Measurements from ENCODE around the gene PIN1. TPM values are rescaled to one million over a fixed set of nuclear protein-coding genes. Genes with fewer than 3 reads are reported as not detected.

Gene PIN1
- total and polyA plus RNA-seq, 2 of the 13 experiments (the other 11 are each of a cell fraction or from before 2014, with no cell fraction given), result 31.9 to 72.0 TPM

DNA sequence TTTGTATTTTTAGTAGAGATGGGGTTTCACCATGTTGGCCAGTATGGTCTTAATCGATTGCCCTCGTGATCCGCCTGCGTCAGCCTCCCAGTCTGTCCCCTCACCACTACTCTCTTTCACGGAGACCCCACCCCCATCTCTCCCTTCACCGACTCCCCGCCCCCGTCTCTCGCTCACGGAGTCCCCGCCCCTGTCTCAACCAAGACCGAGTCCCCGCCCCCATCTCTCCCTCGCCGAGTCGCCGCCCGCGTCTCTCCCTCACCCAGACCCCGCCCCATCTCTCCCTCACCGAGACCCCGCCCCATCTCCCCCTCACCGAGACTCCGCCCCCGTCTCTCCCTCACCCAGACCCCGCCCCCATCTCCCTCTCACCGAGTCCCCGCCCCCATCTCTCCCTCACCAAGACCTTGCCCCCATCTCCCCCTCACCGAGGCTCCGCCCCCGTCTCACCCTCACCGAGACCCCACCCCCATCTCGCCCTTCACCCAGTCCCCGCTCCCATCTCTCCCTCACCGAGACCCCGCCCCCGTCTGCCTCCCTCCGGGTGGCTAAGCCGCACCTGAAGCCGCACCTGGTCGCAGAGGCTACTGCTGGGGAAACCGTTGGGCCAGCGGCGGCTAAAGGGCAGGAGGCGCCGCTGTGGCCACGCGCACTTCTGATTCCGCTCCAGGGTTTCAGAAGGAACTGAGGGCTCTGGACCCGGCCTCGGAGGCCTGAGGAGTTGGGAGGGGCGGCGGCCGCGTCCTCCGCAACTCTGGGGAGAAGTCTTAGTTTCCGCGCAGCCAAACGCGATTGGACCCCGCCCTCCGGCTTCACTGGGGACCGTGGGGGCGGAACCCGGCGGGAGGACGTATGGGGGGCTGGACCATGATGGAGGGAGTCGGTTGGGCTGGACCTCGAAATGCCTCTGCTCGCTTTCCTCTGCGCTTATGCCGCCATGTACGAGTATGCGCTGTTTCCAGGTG lies 49.5 kb upstream of the PIN1 start (continued):
- TF ChIP-seq, protein P1, sequence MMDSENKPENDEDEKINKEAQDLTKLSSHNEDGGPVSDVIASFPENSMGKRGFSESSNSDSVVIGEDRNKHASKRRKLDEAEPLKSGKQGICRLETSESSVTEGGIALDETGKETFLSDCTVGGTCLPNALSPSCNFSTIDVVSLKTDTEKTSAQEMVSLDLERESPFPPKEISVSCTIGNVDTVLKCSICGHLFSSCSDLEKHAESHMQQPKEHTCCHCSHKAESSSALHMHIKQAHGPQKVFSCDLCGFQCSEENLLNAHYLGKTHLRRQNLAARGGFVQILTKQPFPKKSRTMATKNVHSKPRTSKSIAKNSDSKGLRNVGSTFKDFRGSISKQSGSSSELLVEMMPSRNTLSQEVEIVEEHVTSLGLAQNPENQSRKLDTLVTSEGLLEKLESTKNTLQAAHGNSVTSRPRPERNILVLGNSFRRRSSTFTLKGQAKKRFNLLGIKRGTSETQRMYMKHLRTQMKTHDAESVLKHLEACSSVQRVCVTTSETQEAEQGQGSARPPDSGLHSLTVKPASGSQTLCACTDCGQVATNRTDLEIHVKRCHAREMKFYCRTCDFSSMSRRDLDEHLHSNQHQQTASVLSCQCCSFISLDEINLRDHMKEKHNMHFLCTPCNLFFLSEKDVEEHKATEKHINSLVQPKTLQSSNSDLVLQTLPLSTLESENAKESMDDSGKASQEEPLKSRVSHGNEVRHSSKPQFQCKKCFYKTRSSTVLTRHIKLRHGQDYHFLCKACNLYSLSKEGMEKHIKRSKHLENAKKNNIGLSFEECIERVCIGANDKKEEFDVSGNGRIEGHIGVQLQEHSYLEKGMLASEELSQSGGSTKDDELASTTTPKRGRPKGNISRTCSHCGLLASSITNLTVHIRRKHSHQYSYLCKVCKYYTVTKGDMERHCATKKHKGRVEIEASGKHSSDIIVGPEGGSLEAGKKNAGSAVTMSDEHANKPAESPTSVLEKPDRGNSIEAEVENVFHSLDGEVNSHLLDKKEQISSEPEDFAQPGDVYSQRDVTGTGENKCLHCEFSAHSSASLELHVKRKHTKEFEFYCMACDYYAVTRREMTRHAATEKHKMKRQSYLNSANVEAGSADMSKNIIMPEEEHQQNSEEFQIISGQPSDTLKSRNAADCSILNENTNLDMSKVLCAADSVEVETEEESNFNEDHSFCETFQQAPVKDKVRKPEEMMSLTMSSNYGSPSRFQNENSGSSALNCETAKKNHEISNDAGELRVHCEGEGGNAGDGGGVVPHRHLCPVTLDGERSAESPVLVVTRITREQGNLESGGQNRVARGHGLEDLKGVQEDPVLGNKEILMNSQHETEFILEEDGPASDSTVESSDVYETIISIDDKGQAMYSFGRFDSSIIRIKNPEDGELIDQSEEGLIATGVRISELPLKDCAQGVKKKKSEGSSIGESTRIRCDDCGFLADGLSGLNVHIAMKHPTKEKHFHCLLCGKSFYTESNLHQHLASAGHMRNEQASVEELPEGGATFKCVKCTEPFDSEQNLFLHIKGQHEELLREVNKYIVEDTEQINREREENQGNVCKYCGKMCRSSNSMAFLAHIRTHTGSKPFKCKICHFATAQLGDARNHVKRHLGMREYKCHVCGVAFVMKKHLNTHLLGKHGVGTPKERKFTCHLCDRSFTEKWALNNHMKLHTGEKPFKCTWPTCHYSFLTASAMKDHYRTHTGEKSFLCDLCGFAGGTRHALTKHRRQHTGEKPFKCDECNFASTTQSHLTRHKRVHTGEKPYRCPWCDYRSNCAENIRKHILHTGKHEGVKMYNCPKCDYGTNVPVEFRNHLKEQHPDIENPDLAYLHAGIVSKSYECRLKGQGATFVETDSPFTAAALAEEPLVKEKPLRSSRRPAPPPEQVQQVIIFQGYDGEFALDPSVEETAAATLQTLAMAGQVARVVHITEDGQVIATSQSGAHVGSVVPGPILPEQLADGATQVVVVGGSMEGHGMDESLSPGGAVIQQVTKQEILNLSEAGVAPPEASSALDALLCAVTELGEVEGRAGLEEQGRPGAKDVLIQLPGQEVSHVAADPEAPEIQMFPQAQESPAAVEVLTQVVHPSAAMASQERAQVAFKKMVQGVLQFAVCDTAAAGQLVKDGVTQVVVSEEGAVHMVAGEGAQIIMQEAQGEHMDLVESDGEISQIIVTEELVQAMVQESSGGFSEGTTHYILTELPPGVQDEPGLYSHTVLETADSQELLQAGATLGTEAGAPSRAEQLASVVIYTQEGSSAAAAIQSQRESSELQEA (CRISPR knock-in tag; IDR thresholded peaks at IDR 0.05; ENCODE audit: not compliant biosample characterization), result no peak
- no peak; the same call in 1 of the 2 replicates for TF ChIP-seq CHD2 (IDR thresholded peaks at IDR 0.05; ENCODE audit: low read depth, low read length)
- 0 out of 2 replicates have a peak, but pooled peaks have one; percentile 43 for TF ChIP-seq HIVEP1 (CRISPR knock-in tag; IDR thresholded peaks at IDR 0.05)
- TF ChIP-seq, protein P2, sequence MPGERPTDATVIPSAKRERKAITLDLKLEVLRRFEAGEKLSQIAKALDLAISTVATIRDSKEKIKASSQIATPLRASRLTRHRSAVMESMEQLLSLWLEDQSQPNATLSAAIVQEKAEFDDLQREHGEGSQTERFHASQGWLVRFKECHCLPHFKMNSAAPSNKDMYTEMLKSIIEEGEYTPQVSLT (CRISPR knock-in tag; IDR thresholded peaks at IDR 0.05; ENCODE audit: borderline replicate concordance, low read depth), result no peak
- no peak for TF ChIP-seq ADNP (CRISPR knock-in tag; IDR thresholded peaks at IDR 0.05)
- no peak for TF ChIP-seq TBX3 (IDR thresholded peaks at IDR 0.05; ENCODE audit: borderline replicate concordance)
- TF ChIP-seq ZC3H4 (CRISPR knock-in tag; IDR thresholded peaks at IDR 0.05; ENCODE audit: borderline replicate concordance), result no peak
- TF ChIP-seq ZNF629 (CRISPR knock-in tag; conservative IDR thresholded peaks at IDR 0.05), result no peak
- no peak for TF ChIP-seq ZBTB2 (CRISPR knock-in tag; IDR thresholded peaks at IDR 0.05; ENCODE audit: low read depth)
- peak; percentile 45; the same call in 1 of the 2 replicates for TF ChIP-seq KDM3A (CRISPR knock-in tag; IDR thresholded peaks at IDR 0.05; ENCODE audit: low read depth)
- no peak; the same call in 1 of the 2 replicates for TF ChIP-seq TBX2 (CRISPR knock-in tag; IDR thresholded peaks at IDR 0.05; ENCODE audit: borderline replicate concordance)
- no peak; the same call in 1 of the 2 replicates for TF ChIP-seq ZNF331 (CRISPR knock-in tag; IDR thresholded peaks at IDR 0.05)
- peak; percentile 35; the same call in 1 of the 3 replicates for TF ChIP-seq MXI1 (IDR thresholded peaks at IDR 0.05; ENCODE audit: borderline replicate concordance, low read depth, low read length)
- TF ChIP-seq MEIS1 (CRISPR knock-in tag; IDR thresholded peaks at IDR 0.05; ENCODE audit: borderline replicate concordance), result no peak; the same call in 1 of the 2 replicates
- TF ChIP-seq POLR2AphosphoS2 (IDR thresholded peaks at IDR 0.05; ENCODE audit: low read depth, low read length), result no peak
- 0 out of 2 replicates have a peak, but pooled peaks have one; percentile 40 for TF ChIP-seq RNF2 (conservative IDR thresholded peaks at IDR 0.05; ENCODE audit: low read depth)
- TF ChIP-seq ZSCAN30 (CRISPR knock-in tag; IDR thresholded peaks at IDR 0.05), result no peak
- TF ChIP-seq GABPB1 (CRISPR knock-in tag; IDR thresholded peaks at IDR 0.05), result peak; percentile 66
- no peak for TF ChIP-seq DDIT3 (CRISPR knock-in tag; IDR thresholded peaks at IDR 0.05)
